ENCODE results near the gene TARDBP.
A peak's percentile ranks its signal among the peaks of the same experiment; 100 is the strongest.
"Not testable (repeated sequence)": the region's sequence is repeated elsewhere in the genome, so short reads cannot be mapped to it uniquely, and the experiment has no call there.

The TARDBP gene

DNA sequence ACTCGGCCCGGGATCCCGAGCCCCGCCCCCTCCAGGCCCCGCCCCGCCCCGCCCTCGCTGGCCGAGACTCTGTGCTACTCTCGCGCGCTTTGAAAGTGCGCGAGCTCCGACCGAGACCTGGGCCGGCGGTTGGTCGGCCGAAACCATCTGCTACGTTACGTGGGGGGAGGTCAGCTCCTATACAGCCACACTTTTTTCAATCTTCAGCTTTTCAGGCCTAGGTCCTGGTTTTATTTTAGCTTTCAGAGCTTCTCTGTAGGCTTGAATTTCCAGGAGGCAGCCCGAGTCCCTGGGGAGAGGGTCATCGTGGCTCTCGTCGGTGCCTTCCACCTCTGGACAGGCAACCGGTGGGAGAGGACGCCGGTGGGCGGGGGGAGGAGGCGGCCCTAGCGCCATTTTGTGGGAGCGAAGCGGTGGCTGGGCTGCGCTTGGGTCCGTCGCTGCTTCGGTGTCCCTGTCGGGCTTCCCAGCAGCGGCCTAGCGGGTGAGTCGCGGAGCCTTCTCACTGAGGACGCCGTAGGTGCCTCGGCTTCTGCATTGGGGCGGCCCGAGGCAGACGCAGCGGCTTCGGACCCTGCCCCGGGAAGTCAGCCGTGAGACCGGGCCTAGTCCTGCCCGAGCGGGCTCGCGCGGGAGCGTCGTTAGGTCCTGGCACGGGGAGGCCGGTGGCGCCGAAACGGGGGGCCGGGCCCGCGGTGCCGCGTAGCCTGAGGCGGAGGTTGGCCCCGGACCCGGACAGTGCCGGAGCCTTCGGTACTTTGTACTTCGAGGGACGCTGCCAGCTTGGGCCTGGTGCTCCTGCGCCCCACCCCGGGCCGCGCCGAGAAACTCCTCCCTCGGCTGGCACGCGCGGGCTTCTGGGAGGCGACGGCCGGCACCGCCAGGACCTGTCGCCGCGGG, at the start of gene TARDBP:
Gene TARDBP, plus strand, starts transcription at position 395 of the 900 bp plus-strand sequence. CDS start 1,074 bp downstream, outside the sequence.
- DNase-seq (ENCODE audit: low read depth in 3 of 3, low spot score in 1 of 3): peak; percentile 71 to 84 (median 74)

DNA sequence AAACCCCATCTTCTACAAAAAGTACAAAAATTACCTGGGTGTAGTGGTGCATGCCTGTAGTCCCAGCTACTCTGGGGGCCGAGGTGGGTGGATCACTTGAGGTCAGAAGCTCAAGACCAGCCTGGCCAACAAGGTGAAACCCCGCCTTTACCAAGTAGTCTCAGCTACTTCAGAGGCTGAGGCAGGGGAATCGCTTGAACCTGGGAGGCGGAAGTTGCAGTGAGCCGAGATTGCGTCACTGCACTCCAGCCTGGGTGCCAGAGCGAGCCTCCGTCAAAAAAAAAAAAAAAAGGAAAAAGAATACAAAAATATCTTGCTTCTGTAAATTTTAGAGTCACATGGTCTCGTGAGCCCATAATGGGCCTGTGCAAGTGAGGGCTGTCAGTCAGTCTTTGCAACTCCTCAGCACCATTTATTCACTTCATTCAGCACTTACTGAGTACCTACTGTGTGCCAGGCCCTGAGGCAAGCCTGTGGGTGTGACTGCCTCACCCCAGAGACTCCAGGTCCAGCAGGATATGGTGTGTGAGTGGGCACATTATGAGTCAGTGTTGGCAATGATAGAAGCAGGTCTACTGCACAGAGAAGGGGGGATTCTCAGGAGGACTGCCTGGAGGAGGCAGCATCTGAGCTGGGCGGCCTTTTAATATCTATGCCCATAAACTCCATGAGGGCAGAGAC, 46.8 kb upstream of the TARDBP start:
- DNase-seq (ENCODE audit: low read depth in 3 of 3, low spot score in 1 of 3): no peak

DNA sequence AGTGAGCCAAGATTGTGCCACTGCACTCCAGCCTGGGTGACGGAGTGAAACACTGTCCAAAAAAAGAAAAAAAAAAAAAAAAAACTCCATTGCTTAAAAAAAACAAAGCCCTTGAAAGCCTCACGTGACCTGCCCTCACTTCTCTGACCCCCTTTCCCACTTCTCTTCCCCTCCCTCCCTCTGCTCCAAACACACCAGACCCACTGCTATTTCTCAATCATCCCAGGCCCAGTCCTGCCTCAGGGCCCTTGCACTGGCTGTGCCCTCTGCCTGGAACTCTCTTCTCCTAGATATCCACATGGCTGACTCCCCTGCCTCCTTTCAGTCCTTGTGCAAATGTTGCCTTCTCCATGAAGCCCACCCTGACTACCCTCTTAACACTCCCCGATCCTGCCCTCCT, 45.4 kb upstream of the TARDBP start:
- DNase-seq (ENCODE audit: low read depth in 3 of 3, low spot score in 1 of 3): no peak

DNA sequence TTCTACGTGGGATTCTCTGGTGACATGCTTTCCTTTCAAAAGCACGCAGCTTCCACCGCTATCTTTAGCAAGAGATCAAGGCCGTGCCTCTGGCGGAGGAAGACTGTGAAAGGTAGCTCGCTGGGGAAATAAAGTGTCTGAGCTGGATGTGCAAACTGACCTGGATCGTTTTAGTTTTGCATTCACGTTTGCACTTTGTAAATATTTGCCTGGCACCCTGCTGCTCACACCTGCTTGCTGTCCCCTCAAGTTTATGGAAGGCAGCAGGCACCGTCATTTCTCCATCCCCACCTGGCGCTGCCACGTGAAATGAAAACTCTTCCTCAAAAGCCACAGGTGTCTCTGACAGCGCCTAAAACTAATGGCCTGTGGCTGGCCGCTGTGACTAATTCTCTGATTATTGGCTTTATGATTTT, 44.0 kb upstream of the TARDBP start:
- DNase-seq (ENCODE audit: low read depth in 3 of 3, low spot score in 1 of 3): no peak

DNA sequence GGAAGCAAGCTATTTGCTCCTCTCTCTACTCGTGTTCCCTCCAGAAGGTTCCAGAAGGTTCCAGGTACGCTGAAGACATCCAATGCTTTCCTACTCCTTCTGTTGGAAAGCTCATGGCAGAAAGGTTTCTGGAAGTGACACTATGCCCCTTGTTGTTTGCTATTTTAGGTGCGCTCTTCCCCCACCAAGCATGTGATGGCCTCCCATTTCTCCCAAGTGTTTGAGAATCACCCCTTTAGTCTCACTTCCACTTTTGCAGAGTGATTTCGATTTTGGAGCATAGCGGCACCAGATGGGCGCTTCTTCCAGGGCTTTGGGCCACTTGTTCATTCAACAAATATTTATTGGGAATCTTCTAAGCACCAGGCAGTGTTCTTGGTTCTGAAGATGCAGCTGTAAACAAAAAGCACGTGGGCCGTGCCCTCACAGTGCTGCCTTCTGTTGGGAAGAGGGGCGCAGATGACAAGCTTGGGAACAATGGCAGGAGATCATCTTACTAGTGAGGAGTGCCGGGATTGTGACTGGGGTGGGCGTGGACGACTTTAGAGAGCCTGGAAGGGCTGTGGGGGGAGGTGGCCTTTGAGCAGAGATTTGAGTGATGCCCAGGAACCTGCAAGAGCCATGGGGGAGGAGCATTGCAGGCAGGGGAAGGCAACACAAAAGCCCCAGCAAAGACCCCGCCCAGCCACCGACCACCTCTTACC, 43.0 kb upstream of the TARDBP start:
- DNase-seq (ENCODE audit: low read depth in 3 of 3, low spot score in 1 of 3): no peak

DNA sequence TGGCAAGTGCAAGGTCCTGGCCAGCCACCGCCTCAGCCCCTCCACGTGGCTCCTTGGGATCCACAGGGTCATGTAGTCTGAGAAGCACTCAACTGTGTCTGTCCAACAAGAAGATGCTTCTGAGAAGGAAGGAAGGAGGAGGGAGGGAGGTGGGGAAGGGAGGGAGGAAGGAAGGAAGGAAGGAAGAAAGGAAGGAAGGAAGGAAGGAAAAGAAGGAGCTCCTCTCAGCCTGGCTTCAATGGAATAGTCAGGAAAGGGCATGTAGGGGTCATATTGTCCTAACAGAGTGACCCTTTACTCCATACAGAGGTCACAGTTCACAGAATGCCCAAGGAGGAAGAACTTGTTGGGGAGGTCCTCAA, 42.5 kb upstream of the TARDBP start:
- DNase-seq (ENCODE audit: low read depth in 3 of 3, low spot score in 1 of 3): no peak

DNA sequence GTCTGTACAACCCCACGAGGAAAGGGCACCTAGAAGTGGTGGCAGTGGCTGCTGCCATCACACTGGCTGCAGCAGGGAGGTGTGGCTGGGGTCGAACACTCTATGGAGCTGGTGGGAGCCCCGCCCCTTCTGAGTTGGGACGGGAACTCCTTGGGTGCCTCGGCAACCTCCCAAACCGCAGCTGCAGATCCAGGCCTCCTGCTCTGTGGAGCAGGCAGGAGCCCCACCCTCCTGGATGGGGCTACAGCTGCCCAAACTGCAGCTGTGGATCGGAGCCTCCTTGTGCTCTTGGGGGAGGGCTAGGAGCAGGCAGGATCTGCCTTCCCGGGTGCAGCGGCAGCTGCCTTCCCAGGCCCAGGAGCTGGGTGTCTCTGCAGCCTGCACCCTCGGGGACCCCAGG, 38.9 kb upstream of the TARDBP start:
- DNase-seq (ENCODE audit: low read depth in 3 of 3, low spot score in 1 of 3): no peak

DNA sequence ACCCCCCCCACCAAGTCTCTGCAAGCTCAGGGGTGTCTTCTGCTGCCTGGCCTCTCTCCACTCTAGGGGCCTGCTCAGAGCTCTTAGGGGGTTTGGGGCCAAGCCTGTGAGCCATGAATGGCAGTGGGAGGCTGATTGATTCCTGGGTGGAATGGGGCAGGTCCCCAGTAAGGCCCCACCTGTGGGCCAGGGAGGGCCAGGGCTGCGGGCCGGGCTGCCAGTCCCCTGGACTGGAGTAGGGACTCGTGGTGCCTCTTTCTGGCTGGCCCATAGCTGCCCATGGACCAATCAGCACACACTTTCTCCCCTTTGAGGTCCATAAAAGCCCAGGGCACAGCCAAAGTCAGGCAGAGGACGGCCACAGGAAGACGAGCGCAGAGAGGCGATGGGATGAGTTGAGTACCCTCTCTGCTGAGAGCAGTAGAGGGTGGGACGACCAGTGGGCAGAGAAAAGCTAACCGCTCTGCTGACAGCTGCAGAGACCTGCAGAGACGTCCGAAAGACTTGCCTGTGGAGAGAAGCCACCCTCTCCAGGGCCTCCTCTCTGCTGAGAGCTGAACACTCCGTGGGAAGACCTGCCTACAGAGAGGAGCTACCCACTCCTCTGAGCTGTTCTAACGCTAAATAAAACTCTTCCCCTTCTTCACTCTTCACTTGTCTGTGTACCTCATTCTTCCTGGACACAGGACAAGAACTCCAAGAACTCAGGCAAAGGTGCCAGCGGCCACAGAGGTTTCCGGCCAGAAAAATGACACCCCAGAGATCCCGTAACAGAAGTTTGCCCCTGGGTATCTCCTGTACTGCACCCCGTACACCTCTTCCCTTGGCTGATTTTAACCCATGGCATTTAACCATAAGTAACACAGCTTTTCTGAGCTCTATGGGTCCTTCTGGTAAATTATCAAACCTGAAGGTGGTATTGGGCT, 38.2 kb upstream of the TARDBP start:
- no peak for DNase-seq (ENCODE audit: low read depth in 3 of 3, low spot score in 1 of 3)

DNA sequence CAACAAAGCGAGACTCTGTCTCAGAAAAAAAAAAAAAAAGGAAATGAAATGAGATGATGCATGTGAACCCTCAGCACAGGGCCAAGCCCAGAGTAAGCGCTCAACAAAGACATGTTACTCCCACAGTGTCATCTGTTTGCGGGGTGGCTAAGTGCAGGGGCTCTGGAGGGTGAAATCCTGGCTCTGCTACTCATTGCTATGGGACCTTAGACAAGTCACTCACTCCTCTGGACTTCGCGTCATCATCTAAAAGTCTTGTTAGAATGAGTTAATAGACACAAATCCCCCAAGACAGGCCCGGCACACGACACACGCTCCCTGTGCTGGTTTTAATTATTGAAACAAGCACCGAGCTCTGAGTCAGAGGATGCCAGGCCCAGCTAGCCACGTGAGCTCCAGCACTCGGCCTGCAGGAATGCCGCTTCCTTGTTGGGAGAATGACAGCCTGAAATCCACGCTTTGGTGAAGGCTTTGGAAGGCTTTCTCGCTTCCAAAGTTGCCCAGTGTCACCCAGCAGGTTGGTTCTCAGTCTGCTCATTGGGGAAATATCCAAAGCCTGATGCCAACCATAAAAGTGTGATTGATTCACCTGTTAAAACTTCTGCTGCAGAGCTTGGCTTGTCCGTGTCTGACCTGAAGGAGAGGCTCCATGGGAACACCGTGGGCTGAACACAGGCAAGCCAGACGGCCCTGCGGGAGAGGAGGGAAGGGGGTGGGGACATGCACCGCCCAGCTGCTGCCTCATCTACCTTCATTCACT, 36.7 kb upstream of the TARDBP start:
- DNase-seq (ENCODE audit: low read depth in 3 of 3, low spot score in 1 of 3): no peak

DNA sequence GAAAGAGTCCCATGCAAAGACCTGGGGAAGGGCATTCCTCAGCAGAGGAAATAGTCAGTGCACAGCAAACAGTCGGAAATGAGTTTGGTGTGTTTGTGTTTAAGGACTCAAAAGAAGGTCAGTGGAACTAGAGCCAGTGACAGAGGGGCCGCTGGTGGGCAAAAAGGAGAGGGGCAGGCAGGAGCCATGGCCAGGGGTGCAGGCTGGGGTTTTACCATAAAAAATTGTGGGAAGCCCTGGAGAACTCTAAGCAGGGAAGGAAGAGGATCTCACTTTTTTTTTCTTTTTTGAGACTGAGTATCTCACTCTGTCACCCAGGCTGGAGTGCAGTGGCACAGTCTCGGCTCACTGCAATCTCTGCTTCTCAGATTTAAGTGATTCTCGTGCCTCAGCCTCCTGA, 33.7 kb upstream of the TARDBP start:
- DNase-seq (ENCODE audit: low read depth in 3 of 3, low spot score in 1 of 3): no peak

DNA sequence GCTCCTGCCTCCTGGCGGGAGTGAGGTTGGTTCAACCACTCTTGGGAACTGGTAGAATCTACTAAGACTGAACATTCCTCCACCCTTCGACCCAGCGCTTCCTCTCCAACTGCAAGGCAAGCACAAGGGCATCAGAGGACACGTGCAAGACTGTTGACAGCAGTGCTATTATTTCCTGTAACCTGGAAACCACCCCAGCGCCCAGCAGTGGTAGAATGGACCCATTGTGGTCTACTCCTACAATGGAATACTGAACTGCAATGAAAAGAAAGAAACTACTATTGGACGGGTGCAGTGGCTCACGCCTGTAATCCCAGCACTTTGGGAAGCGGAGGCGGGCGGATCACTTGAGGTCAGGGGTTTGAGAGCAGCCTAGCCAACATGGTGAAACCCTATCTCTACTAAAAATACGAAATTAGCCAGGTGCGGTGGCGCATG, 33.0 kb upstream of the TARDBP start:
- DNase-seq (ENCODE audit: low read depth in 3 of 3, low spot score in 1 of 3): no peak

DNA sequence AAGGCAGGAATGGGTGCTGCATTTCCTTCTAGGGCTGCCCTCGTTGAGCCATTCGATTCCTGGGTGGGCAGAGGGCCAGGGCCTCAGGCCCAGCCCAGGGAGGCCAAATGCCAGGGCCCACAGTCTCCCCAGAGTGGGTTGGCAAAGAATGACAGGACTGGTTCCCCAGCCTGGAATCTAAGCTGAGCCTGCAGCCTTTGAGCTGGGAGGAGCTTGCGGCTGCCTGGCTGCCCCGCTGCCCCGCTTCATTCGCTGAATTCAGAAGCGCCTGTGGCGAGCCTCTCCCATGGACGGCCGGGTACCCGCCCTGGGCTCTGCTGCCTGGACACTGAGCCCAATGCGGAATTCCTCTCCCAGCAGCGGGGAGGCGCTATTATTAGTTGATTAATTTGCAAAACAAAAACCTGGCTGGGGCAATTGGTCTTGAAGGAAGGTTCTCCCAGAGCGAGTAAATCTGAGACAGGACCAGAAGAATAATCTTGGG, 32.3 kb upstream of the TARDBP start:
- DNase-seq (ENCODE audit: low read depth in 3 of 3, low spot score in 1 of 3): no peak

DNA sequence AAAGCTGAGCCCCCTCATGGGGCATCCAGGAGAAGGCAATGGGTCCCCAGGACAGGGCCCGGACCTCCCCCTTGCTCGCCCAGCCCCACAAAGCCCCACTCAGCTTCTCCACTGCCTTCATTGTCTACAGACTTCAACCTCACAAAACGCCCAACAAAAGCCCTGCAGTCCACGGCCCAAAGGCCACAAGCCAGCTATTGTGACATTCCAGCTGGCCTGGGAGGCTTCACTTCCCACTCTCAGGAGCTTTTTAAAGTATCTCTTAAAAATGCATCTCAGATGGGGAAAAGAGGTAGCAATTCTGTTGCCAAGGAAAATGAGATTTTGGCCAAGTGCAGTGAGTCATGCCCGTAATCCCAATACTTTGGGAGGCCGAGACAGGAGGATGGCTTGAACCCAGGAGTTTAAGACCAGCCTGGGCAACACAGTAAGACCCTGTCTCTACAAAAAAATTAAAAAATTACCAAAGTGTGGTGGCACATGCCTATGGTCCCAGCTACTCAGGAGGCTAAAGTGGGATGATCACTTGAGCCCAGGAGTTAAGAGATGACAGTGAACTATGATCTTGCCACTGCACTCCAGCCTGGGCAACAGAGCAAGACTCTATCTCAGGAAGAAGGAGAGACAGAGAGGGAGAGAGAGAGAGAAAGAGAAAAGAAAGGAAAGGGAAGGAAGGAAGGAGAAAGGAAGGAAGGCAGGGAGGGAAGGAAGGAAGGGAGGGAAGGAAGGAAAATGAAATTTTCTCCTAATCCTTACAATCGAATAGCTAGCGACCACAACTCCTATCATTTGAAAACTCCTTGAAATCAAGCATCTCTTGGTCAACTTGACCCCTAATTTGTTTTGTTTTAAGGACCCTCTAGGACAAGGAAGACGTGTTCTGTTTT, 31.4 kb upstream of the TARDBP start:
- no peak for DNase-seq (ENCODE audit: low read depth in 3 of 3, low spot score in 1 of 3)

DNA sequence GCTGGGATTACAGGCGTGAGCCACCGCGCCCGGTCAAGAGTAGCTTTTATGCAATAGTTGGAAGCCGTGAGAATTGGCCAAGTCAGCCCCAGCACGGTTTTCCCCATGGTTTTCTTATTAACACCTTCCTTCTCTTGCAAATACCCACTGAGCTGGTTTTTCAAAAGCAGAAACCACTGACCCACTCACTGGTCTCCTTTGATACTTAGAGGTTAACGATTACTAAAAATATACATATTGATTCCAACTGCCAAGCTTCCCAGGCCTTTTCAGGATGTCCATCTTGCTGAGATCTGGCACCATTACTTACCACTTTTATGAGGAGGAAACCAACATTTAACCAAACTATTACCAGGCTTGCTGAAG, 25.9 kb upstream of the TARDBP start:
- DNase-seq (ENCODE audit: low read depth in 3 of 3, low spot score in 1 of 3): no peak

DNA sequence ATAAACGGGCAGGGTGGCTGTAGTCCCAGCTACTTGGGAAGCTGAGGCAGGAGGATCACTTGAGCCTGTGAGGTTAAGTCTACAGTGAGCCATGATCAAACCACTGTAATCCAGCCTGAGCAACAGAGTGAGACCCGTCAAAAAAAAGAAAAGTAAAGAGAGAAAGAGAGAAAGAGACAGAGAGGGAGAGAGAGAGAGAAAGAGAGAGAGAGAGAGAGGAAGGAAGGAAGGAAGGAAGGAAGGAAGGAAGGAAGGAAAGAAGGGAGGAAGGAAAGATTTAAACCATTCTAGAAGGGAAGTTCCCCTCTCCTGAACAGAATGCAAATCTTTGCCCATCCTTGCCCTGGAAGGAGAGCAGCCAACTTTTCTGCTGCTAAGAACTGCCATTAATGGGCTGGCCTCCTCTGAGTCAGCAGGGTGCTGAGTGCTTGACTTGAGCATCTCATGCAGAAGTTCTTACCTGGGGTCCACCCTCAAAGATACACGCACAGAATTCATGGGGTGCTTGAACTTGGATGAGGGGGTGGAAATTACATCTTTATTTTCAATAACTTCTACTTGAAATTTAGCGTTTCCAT, 24.5 kb upstream of the TARDBP start:
- DNase-seq (ENCODE audit: low read depth in 3 of 3, low spot score in 1 of 3): no peak

DNA sequence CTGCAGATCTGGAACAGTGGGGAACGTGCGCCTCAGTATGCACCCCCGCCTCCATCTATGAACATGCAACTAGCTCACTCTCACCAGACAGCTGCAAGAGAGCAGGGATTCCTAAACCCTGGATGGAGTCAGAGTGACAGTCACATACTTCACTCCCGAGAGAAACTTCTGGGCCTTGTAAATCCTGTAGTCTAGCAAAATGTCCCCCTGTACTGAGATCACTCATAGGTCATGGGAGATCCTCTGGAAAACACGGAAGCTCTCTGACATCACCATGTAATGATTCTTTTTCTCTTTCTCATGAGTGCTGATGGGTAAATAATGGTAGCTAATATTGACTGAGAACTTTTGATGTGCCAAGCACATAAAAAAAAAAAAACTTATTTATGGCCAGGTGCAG, 23.4 kb upstream of the TARDBP start:
- DNase-seq (ENCODE audit: low read depth in 3 of 3, low spot score in 1 of 3): no peak

DNA sequence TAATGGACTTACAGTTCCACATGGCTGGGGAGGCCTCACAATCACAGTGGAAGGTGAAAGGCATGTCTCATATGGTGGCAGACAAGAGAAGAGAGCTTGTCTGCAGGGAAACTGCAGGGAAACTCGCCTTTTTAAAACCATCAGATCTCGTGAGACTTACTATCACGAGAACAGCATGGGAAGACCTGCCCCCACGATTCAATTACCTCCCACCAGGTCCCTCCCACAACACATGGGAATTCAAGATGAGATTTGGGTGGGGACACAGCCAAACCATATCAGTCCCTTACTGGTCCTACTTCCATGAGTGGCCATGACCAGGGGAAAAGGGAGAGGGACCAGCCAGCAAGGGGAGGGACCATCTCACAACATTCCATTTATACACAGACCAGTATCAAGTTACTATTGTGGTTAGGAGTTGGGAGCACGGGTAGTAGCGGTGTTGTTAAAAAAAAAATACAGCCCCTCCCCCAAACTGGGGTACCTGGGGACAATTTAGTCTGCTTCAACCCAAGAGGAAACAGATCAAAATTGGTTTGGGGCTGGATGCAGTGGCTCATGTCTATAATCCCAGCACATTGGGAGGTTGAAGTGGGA, 22.4 kb upstream of the TARDBP start:
- not testable (repeated sequence) for DNase-seq (ENCODE audit: low read depth in 3 of 3, low spot score in 1 of 3)

DNA sequence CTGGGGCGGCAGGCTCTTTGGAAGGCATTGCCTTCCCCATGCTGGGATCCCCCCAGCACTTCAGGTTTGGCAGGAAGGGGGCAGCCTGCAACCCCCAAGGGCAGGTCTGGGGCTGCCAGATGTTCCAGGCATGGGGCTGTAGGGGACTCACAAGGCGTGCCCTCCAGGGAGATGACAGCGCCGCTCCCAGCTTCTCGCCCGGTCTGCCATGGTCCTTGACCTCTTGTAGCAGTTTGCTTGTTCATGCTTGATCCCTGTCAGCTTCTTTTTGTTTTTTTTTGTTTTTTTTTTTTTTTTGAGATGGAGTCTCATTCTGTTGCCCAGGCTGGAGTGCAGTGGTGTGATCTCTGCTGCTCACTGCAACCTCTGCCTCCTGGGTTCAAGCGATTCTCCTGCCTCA, 21.6 kb upstream of the TARDBP start:
- no peak for DNase-seq (ENCODE audit: low read depth in 3 of 3, low spot score in 1 of 3)

All from stimulated activated CD4-positive, alpha-beta T cell treated with anti-CD3 and anti-CD28 coated beads, TNF-alpha, amount 100 ng/mL, for 1 hour (primary cell).